D341Med (cell line): ENCODE results near the gene TNNT1.

Experiments used
- DNase-seq: peaks from one replicate; pipeline ENCODE4 v3.0.0; 2012; ENCODE audit warnings: low spot score

TNNT1 gene

GRCh38 chr19:55088543-55089341, 60.3 kb downstream of the TNNT1 start:
- peak; percentile 89 for DNase-seq

- no peak for DNase-seq
These were observed 61.0 kb downstream of the TNNT1 start for GRCh38 chr19:55088021-55088451.

- DNase-seq = no peak
These were observed 61.5 kb downstream of the TNNT1 start for GRCh38 chr19:55087542-55087901.

GRCh38 chr19:55086730-55087541, 62.1 kb downstream of the TNNT1 start:
- peak; percentile 84 for DNase-seq

- DNase-seq = no peak
These were observed 62.9 kb downstream of the TNNT1 start for GRCh38 chr19:55085923-55086715.

- no peak for DNase-seq
These were observed 64.6 kb downstream of the TNNT1 start for GRCh38 chr19:55084416-55084815.

- DNase-seq = no peak
These were observed 65.8 kb downstream of the TNNT1 start for GRCh38 chr19:55083004-55083850.
